Astrocyte of the spinal cord (primary cell): ENCODE results near the gene VAMP2.

ENCODE experiments used
- DNase-seq: peaks from one replicate; pipeline ENCODE4 v3.0.0; 2011; ENCODE audit warnings: low read depth, low spot score
- H3K4me3 ChIP-seq: 2 replicates; pipeline ENCODE4 v1.5.1; 2011; ENCODE audit warnings: low read depth, mild to moderate bottlenecking, low read length, moderate library complexity
- in situ Hi-C: cut with HindIII; loops from 2 replicates; pipeline ENCODE4 v1.10.0; 2017; ENCODE audit warnings: low sequenced_read_pairs
- TF ChIP-seq, protein P1 (sequence below): IDR thresholded peaks from 2 replicates; pipeline ENCODE4 v1.5.1; 2012; ENCODE audit warnings: low read depth, mild to moderate bottlenecking, low read length, inconsistent platforms

VAMP2 gene, protein sequence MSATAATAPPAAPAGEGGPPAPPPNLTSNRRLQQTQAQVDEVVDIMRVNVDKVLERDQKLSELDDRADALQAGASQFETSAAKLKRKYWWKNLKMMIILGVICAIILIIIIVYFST

GRCh38 chr17:8162233-8162996 lies at the start of gene VAMP2:
Gene VAMP2, minus strand, starts transcription at chr17:8162948. Its CDS starts 69 bp downstream, at chr17:8162879.
- H3K4me3 ChIP-seq = peak within 1 kb of the TSS; percentile 94
- DNase-seq = peak; percentile 48
- in situ Hi-C loops = no loop called here
- TF ChIP-seq, protein P1, sequence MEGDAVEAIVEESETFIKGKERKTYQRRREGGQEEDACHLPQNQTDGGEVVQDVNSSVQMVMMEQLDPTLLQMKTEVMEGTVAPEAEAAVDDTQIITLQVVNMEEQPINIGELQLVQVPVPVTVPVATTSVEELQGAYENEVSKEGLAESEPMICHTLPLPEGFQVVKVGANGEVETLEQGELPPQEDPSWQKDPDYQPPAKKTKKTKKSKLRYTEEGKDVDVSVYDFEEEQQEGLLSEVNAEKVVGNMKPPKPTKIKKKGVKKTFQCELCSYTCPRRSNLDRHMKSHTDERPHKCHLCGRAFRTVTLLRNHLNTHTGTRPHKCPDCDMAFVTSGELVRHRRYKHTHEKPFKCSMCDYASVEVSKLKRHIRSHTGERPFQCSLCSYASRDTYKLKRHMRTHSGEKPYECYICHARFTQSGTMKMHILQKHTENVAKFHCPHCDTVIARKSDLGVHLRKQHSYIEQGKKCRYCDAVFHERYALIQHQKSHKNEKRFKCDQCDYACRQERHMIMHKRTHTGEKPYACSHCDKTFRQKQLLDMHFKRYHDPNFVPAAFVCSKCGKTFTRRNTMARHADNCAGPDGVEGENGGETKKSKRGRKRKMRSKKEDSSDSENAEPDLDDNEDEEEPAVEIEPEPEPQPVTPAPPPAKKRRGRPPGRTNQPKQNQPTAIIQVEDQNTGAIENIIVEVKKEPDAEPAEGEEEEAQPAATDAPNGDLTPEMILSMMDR = no peak

GRCh38 chr17:8210761-8211458 lies 48.2 kb upstream of the VAMP2 start:
- in situ Hi-C loops = no loop called here
- TF ChIP-seq, protein P1 = no peak
- H3K4me3 ChIP-seq = peak overlapping the region; percentile 85
- no peak for DNase-seq

DNA sequence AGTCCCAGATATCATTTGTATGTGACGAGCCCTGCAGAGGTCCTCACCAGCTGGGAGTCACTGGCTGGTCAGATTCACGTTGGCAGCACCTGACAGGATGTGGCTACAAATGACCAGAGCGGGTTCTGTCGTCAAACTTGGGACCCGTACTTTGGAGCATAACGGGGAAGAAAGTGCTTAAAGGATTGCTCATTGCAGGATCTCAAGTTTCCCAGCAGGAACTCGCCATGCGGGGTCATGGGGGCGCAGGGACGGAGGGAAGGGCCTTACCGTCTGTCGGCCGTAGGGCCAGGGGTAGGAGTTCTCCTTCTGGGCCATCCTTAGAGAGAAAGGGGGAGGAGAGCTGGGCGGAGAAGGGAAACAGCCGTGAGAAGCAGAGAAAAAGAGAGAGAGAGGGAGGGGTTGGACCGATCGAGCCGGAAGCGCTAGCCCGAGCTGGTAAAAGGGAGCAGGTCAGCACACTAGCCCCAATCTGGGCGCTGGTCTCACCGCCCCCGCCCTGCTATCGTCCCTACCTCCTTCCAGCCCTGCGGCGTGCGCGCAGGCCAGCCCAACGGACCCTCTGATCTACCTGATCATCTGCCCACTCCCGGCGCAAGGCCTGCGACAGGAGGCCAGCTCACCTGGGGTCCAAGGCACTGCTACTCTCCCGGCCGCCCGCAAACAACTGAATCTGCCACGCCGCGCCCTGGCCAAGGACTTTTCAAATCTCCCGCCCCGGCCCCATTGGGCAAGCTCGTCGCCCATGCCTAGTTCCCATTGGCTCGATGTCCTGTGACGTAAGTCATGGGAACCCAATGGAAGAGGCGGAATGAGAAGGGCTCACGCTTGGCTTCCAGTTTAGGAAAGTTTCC lies 47.4 kb upstream of the VAMP2 start, which contains the start of gene AURKB:
Gene AURKB, minus strand, starts transcription at position 669 of the 854 bp plus-strand sequence. Its CDS starts 351 bp downstream, at position 318.
- in situ Hi-C loops = no loop called here
- peak; percentile 96 for DNase-seq
- H3K4me3 ChIP-seq = peak within 1 kb of the TSS; percentile 85
- TF ChIP-seq, protein P1 = no peak

DNA sequence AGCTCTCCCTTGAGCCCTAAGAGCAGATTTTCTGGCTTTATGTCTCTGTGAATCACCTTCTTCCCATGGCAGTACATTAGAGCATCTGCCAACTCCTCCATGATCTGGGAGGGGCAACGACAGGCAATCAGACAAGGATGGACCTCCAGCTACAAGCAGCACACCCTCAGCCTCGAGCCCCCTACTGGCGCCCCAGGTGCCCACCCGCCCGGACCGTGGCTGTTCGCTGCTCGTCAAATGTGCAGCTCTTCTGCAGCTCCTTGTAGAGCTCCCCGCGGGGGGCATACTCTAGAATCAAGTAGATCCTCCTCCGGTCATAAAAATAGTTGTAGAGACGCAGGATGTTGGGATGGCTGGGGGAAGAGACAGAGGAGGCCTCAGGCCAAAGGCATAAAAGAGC lies 43.8 kb upstream of the VAMP2 start:
- no peak for DNase-seq
- in situ Hi-C loops = no loop called here
- H3K4me3 ChIP-seq = no peak overlapping the region
- TF ChIP-seq, protein P1 = no peak

- TF ChIP-seq, protein P1 = no peak
- H3K4me3 ChIP-seq = no peak overlapping the region
- in situ Hi-C loops = no loop called here
- no peak for DNase-seq
Observed at GRCh38 chr17:8204761-8205555, 42.2 kb upstream of the VAMP2 start.
